GM18499 (cell line): ENCODE measurements around the gene GLB1L.
A peak's percentile ranks its signal among the peaks of the same experiment; 100 is the strongest.
"Not testable (repeated sequence)": the region's sequence is repeated elsewhere in the genome, so short reads cannot be mapped to it uniquely, and the experiment has no call there.

Source experiments
- ATAC-seq: cut with Tn5 transposase; IDR thresholded peaks from one replicate; pipeline ENCODE4 v1.9.1; 2021; ENCODE audit warnings: moderate number of reproducible peaks; ENCODE audit not compliant: insufficient read depth, unreplicated experiment

GLB1L gene

GRCh38 chr2:219209236-219210195 lies 35.7 kb downstream of the GLB1L start:
- no peak for ATAC-seq

- no peak for ATAC-seq
Observed at GRCh38 chr2:219207884-219208740, 37.1 kb downstream of the GLB1L start.

- no peak for ATAC-seq
Observed at GRCh38 chr2:219207134-219207883, 37.9 kb downstream of the GLB1L start.

GRCh38 chr2:219206328-219207133 lies 38.7 kb downstream of the GLB1L start, which contains the start of gene ZFAND2B:
TSS of gene ZFAND2B (plus strand) at chr2:219206782. CDS start at chr2:219206988, 206 bp downstream.
- ATAC-seq: peak; percentile 80

- ATAC-seq: no peak
Observed at GRCh38 chr2:219205981-219206327, 39.3 kb downstream of the GLB1L start.

GRCh38 chr2:219205165-219205538 lies 40.1 kb downstream of the GLB1L start:
- ATAC-seq: no peak

- no peak for ATAC-seq
Observed at GRCh38 chr2:219204425-219205164, 40.6 kb downstream of the GLB1L start.

GRCh38 chr2:219201331-219201730 lies 43.9 kb downstream of the GLB1L start:
- ATAC-seq: not testable (repeated sequence)

GRCh38 chr2:219200502-219201326 lies 44.5 kb downstream of the GLB1L start:
- not testable (repeated sequence) for ATAC-seq

GRCh38 chr2:219199470-219200211 lies 45.6 kb downstream of the GLB1L start:
- ATAC-seq: no peak

- ATAC-seq: no peak
Observed at GRCh38 chr2:219198974-219199373, 46.3 kb downstream of the GLB1L start.

- no peak for ATAC-seq
Observed at GRCh38 chr2:219197388-219197787, 47.9 kb downstream of the GLB1L start.

GRCh38 chr2:219186754-219187456 lies 58.3 kb downstream of the GLB1L start:
- no peak for ATAC-seq
